Pancreas (tissue), 10 donors: ENCODE results near the gene PCDHB13. TPM values are rescaled to one million over a fixed set of nuclear protein-coding genes. Genes with fewer than 3 reads are reported as not detected.
A peak's percentile ranks its signal among the peaks of the same experiment; 100 is the strongest.
"Not testable (repeated sequence)": the region's sequence is repeated elsewhere in the genome, so short reads cannot be mapped to it uniquely, and the experiment has no call there.

ENCODE experiments used
- ATAC-seq, 4 donors: fragments of 200-7000 bp; cut with Tn5 transposase; one replicate each; pipeline versions ENCODE4 v1.8.0 to v1.9.1; 2020; ENCODE audit warnings: mild to moderate bottlenecking in 4 of 4, moderate library complexity in 4 of 4
- DNase-seq, 6 donors: peaks; one replicate each; pipeline ENCODE4 v3.0.0-alpha.2; 2020
- FAIRE-seq: peaks from 2 replicates; lab custom pipeline; 2012; peaks lifted over from hg19 to GRCh38; lab: Jason Lieb, UNC
- H3K27ac ChIP-seq, 4 donors: fragments of 200-600 bp; sonication (generic); 1 replicate in 3 of 4; 2 replicates in 1 of 4; pipeline versions ENCODE4 v1.5.0 to v1.8.0; 2020
- H3K27me3 ChIP-seq, 4 donors: fragments of 200-600 bp; one replicate each; pipeline ENCODE4 v1.8.0; 2021
- H3K36me3 ChIP-seq, 3 donors: fragments of 200-600 bp; sonication (generic) in 1 of 3; one replicate each; pipeline versions ENCODE4 v1.5.0 to v1.8.0; 2020 to 2021
- H3K4me1 ChIP-seq, 3 donors: fragments of 200-600 bp; one replicate each; pipeline ENCODE4 v1.8.0; 2021
- H3K4me3 ChIP-seq, 4 donors: fragments of 200-600 bp; sonication (generic) in 2 of 4; one replicate each; pipeline versions ENCODE4 v1.5.0 to v1.8.0; 2020 to 2021
- H3K9me3 ChIP-seq, 4 donors: fragments of 200-600 bp; one replicate each; pipeline ENCODE4 v1.8.0; 2021
- WGBS, 2 donors: extraction: QIAGEN DNeasy Blood & Tissue Kit; methylation state at CpG; one replicate each; pipeline ENCODE4 v1.1.7; 2013; 5-methylcytosine and 5-hydroxymethylcytosine counted together
- intact Hi-C, 3 donors: fragments of 100-400 bp; cut with DNase I; formaldehyde crosslinking; loops; one replicate each; pipeline versions ENCODE4 v1.11.1 to v1.14.2; 2022
- polyA plus RNA-seq, 2 donors: library from polyadenylated mRNA; stranded (reverse); fragments of 200-250 nt; gene quantifications; one replicate each; pipeline ENCODE4 v1.2.3, GENCODE V29; 2013
- total RNA-seq, 6 donors: library from RNA; stranded (reverse); fragmentation: NEBNext Ultra II Directional in 4 of 6; extraction: Animal tissue kit (Norgen Biotek cat#: 25700) in 4 of 6; gene quantifications; one replicate each; pipeline versions ENCODE4 v1.2.1 to v1.2.4, GENCODE V29; 2021 to 2023
- TF ChIP-seq, protein P1 (sequence below), 4 donors: fragments of 200-600 bp; sonication (generic) in 3 of 4; IDR thresholded peaks; one replicate each; pipeline versions ENCODE4 v1.5.0 to v1.8.0; 2021; ENCODE audit warnings: antibody characterized with exemption in 4 of 4
- donor health status: healthy with polysubstance abuse.
- donor health status: DM: no; HTN: no; CAD: no; lungs with moderate emphysema.
- donor health status: DM: no; HTN: no; CAD: no.
- donor health status: control.
- donor health status: control.
- donor health status: Bipolar disorder and iron deficiency.
- donor health status: DM: yes; HTN: yes; CAD: no.
- donor health status: DM: no; HTN: no; CAD: no.
- donor health status: DM: no; HTN: no; CAD: no.
- donor health status: DM: yes; HTN: yes; CAD: no.

Gene PCDHB13
- total and polyA plus RNA-seq, 8 donors = 1.2 to 3.3 (median 2.7) TPM

DNA sequence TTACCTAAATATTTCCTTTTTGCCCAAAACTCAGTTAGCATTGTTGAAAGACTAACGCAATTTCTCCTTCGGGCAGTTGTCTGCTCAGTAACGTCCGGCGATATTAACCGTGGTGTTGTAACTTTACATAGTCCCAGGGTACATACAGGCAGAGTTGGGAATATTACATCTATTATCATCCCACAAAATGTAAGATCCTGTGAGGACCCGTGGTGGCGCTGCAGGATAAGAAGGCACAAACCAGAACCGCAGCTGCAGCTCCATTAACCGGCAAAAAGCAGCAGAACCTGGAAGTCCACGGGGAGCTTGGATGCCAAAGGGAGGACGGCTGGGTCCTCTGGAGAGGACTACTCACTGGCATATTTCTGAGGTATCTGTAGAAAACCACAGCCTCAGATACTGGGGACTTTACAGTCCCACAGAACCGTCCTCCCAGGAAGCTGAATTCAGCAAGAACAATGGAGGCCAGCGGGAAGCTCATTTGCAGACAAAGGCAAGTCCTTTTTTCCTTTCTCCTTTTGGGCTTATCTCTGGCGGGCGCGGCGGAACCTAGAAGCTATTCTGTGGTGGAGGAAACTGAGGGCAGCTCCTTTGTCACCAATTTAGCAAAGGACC is 36.0 kb upstream of the PCDHB13 start, which contains the start of gene PCDHB8:
Gene PCDHB8 (plus strand): TSS at position 214 of the 615 bp plus-strand sequence. CDS start 245 bp downstream, at position 459.
- H3K36me3 ChIP-seq, FAIRE-seq, H3K9me3 ChIP-seq, intact Hi-C loops, H3K4me1 ChIP-seq, H3K27ac ChIP-seq, DNase-seq: not testable (repeated sequence)
- Histone ChIP-seq H3K27me3 (peaks cover 0 to 22% (median 0%) of the 10 kb centered on the region in 4 donors), H3K4me3 (peak within 1 kb of the TSS in 1 of 4 donors; percentile 13)
- ATAC-seq = peak; percentile 82 to 95 (median 88)
- TF ChIP-seq, protein P1, sequence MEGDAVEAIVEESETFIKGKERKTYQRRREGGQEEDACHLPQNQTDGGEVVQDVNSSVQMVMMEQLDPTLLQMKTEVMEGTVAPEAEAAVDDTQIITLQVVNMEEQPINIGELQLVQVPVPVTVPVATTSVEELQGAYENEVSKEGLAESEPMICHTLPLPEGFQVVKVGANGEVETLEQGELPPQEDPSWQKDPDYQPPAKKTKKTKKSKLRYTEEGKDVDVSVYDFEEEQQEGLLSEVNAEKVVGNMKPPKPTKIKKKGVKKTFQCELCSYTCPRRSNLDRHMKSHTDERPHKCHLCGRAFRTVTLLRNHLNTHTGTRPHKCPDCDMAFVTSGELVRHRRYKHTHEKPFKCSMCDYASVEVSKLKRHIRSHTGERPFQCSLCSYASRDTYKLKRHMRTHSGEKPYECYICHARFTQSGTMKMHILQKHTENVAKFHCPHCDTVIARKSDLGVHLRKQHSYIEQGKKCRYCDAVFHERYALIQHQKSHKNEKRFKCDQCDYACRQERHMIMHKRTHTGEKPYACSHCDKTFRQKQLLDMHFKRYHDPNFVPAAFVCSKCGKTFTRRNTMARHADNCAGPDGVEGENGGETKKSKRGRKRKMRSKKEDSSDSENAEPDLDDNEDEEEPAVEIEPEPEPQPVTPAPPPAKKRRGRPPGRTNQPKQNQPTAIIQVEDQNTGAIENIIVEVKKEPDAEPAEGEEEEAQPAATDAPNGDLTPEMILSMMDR (IDR thresholded peaks at IDR 0.05) = peak in 1 of 4 donors; percentile 10
- 26 to 29% methylated on average over 13 to 15 of the region's 18 CpGs for WGBS, 2 donors

- intact Hi-C loops = not testable (repeated sequence)
Observed at GRCh38 chr5:141179371-141179770, 34.3 kb upstream of the PCDHB13 start.

DNA sequence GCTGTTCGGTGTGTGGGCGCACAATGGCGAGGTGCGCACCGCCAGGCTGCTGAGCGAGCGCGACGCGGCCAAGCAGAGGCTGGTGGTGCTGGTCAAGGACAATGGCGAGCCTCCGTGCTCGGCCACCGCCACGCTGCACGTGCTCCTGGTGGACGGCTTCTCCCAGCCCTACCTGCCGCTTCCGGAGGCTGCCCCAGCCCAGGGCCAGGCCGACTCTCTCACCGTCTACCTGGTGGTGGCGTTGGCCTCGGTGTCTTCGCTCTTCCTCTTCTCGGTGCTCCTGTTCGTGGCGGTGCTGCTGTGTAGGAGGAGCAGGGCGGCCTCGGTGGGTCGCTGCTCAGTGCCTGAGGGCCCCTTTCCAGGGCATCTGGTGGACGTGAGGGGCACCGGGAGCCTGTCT is 33.8 kb upstream of the PCDHB13 start:
- 18 to 36% methylated on average over 30 to 32 of the region's 32 CpGs for WGBS, 2 donors
- H3K4me3 ChIP-seq, H3K9me3 ChIP-seq, intact Hi-C loops, H3K27ac ChIP-seq, DNase-seq, H3K4me1 ChIP-seq, H3K36me3 ChIP-seq, FAIRE-seq, ATAC-seq: not testable (repeated sequence)
- peaks cover 0 to 21% (median 0%) of the 10 kb centered on the region in 4 donors for H3K27me3 ChIP-seq

More at GRCh38 chr5:141179371-141179770, 34.3 kb upstream of the PCDHB13 start:
- DNase-seq, FAIRE-seq, H3K27ac ChIP-seq, H3K4me3 ChIP-seq, H3K36me3 ChIP-seq, H3K4me1 ChIP-seq, H3K9me3 ChIP-seq, ATAC-seq: not testable (repeated sequence)
- peaks cover 0 to 22% (median 0%) of the 10 kb centered on the region in 4 donors for H3K27me3 ChIP-seq
- 17 to 44% methylated on average over 24 to 35 of the region's 39 CpGs for WGBS, 2 donors

DNA sequence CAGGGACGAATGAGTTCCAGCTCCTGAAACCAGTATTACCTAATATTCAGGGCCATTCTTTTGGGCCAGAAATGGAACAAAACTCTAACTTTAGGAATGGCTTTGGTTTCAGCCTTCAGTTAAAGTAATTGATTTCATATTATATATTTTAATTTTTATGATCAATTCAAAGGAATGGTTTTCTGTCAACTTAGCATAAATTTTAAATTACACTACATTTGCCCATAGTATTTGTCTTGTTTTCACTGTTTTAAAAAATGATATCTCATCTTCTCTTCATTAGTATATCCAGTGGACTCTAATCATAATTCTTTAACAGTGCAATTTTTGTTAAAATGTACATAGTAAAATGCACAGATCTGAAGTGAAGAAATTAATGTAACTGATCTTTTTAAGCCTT is 33.4 kb upstream of the PCDHB13 start:
- ATAC-seq = no peak

DNA sequence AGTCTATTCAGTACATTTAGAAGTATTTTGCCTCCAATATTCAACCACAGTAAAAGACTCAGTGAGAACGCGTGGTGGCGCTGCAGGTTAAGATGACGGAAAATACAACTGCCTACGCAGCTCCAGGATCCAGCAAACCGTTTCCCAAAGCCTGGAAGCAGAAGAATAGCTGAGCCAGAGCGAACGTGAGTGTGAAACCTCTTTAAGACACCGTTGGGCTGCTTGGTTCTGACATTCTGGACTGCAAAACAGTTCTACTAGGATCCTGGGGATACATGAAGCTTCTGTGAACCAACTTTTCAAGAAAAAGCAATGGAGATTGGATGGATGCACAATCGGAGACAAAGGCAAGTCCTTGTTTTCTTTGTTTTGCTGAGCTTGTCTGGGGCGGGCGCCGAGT is 31.5 kb upstream of the PCDHB13 start, which contains the start of gene PCDHB16:
Gene PCDHB16 (plus strand): TSS at position 140 of the 400 bp plus-strand sequence. CDS start 173 bp downstream, at position 313.
- Histone ChIP-seq H3K9me3 (peaks cover 0 to 4% (median 0%) of the 10 kb centered on the region in 4 donors), H3K4me1 (no peaks in the 10 kb centered on the region), H3K36me3 (no peaks in the 10 kb centered on the region), H3K4me3 (peak within 1 kb of the TSS in 1 of 4 donors; percentile 14), H3K27ac (no peak within 1 kb of the TSS), H3K27me3 (peaks cover 0 to 2% (median 0%) of the 10 kb centered on the region in 4 donors)
- DNase-seq = peak in 2 of 6 donors; percentile 25 to 30
- no peak for FAIRE-seq
- TF ChIP-seq, protein P1 (IDR thresholded peaks at IDR 0.05) = no peak
- WGBS, 2 donors = 11 to 17% methylated on average over 13 of the region's 13 CpGs
- intact Hi-C loops = no loop called here
- ATAC-seq = peak in 3 of 4 donors; percentile 58 to 81 (median 59)

More for the DNA sequence above, 33.4 kb upstream of the PCDHB13 start:
- intact Hi-C loops = no loop called here
- H3K4me1 ChIP-seq = no peaks in the 10 kb centered on the region
- no peaks in the 10 kb centered on the region for H3K36me3 ChIP-seq
- 20 to 31% methylated on average over 1 of the region's 1 CpG for WGBS, 2 donors
- H3K27me3 ChIP-seq = peaks cover 0 to 17% (median 0%) of the 10 kb centered on the region in 4 donors
- FAIRE-seq = no peak
- no peak for DNase-seq
- H3K4me3 ChIP-seq = no peak overlapping the region
- TF ChIP-seq, protein P1 (IDR thresholded peaks at IDR 0.05) = no peak
- peaks cover 0 to 4% (median 0%) of the 10 kb centered on the region in 4 donors for H3K9me3 ChIP-seq
- no peak overlapping the region for H3K27ac ChIP-seq

- 24 to 43% methylated on average over 17 to 59 of the region's 69 CpGs for WGBS, 2 donors
- FAIRE-seq = not testable (repeated sequence)
Observed at GRCh38 chr5:141184117-141184855, 29.4 kb upstream of the PCDHB13 start.

More at GRCh38 chr5:141184117-141184855, 29.4 kb upstream of the PCDHB13 start:
- H3K27ac ChIP-seq, DNase-seq, ATAC-seq, H3K9me3 ChIP-seq, intact Hi-C loops, H3K4me3 ChIP-seq, H3K4me1 ChIP-seq, H3K27me3 ChIP-seq, H3K36me3 ChIP-seq: not testable (repeated sequence)
